Cardiac muscle cell (in vitro differentiated cells and primary cell): ENCODE data around the gene CACNA2D1. TPM values are rescaled to one million over a fixed set of nuclear protein-coding genes. Genes with fewer than 3 reads are reported as not detected.
A peak's percentile ranks its signal among the peaks of the same experiment; 100 is the strongest.

Experiments
- DNase-seq, 2 donors: peaks; one replicate each; pipeline versions ENCODE4 v3.0.0 to v3.0.0-alpha.2; 2010 to 2017; ENCODE audit warnings: low read depth in 1 of 2, low spot score in 1 of 2
- H3K27ac ChIP-seq: fragments of 200-600 bp; sonication (generic); 2 replicates; pipeline ENCODE4 v1.5.1; 2016
- H3K27me3 ChIP-seq: fragments of 200-600 bp; sonication (generic); 2 replicates; pipeline ENCODE4 v1.6.0; 2016; ENCODE audit warnings: control low read depth
- H3K36me3 ChIP-seq: fragments of 200-600 bp; sonication (generic); 2 replicates; pipeline ENCODE4 v1.5.1; 2016; ENCODE audit warnings: control low read depth
- H3K4me1 ChIP-seq: fragments of 200-600 bp; sonication (generic); 2 replicates; pipeline ENCODE4 v1.8.1; 2017; ENCODE audit warnings: low read depth, mild to moderate bottlenecking, mixed run types
- H3K4me3 ChIP-seq: fragments of 200-600 bp; sonication (generic); 2 replicates; pipeline ENCODE4 v1.5.1; 2016; ENCODE audit warnings: mild to moderate bottlenecking
- H3K9me3 ChIP-seq: fragments of 200-600 bp; sonication (generic); 2 replicates; pipeline ENCODE4 v1.5.1; 2017; ENCODE audit warnings: low read depth, mild to moderate bottlenecking, control low read depth
- CTCF ChIP-seq: IDR thresholded peaks from 2 replicates; pipeline ENCODE4 v1.5.1; 2012; ENCODE audit warnings: low read depth, mild to moderate bottlenecking, low read length
- polyA plus RNA-seq: library from polyadenylated mRNA; unstranded; fragments of >200 nt; fragmentation: Nextera tagmentation; extraction: Ambion mirVana; gene quantifications from 2 replicates; pipeline ENCODE4 v1.2.1, GENCODE V29; 2016
- total RNA-seq: library from RNA; depleted of rRNA; stranded (reverse); fragments of >200 nt; gene quantifications from 2 replicates; pipeline ENCODE4 v1.2.3, GENCODE V29; 2016

The CACNA2D1 gene
- total and polyA plus RNA-seq, 2 experiments from 2014 or later: 4.5 to 20.3 TPM

- H3K27me3 ChIP-seq: no peaks in the 10 kb centered on the region
- no peak for TF ChIP-seq CTCF
- peak in 1 of 2 donors; percentile 73 for DNase-seq
- no peaks in the 10 kb centered on the region for H3K4me1 ChIP-seq
- H3K4me3 ChIP-seq: no peak overlapping the region
- H3K27ac ChIP-seq: no peak overlapping the region
- H3K9me3 ChIP-seq: no peaks in the 10 kb centered on the region
- H3K36me3 ChIP-seq: no peaks in the 10 kb centered on the region
Measured at GRCh38 chr7:82057476-82057875, 386.1 kb downstream of the CACNA2D1 start.

DNA sequence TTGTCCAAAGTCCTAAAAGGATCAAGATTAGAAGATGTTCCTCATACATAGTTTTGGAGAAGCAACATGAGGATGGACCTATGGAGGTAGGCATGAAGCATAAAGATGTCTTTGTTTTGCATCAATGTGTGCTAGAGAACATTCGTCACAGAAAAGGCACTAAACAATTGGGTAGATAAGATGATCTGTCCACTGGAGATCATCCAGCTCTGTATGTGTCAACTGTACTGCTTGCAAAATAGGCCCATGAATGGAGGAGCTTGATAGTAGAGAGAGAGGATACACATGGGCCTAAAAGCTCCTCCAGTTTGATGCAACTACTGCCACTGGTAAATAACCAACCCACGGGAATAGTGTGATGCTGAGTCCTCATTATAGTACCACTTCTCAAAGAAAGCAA, 387.3 kb downstream of the CACNA2D1 start:
- no peak overlapping the region for H3K27ac ChIP-seq
- H3K4me3 ChIP-seq: no peak overlapping the region
- TF ChIP-seq CTCF: no peak
- H3K36me3 ChIP-seq: no peaks in the 10 kb centered on the region
- peak in 1 of 2 donors; percentile 71 for DNase-seq
- H3K4me1 ChIP-seq: no peaks in the 10 kb centered on the region
- H3K9me3 ChIP-seq: no peaks in the 10 kb centered on the region
- no peaks in the 10 kb centered on the region for H3K27me3 ChIP-seq

DNA sequence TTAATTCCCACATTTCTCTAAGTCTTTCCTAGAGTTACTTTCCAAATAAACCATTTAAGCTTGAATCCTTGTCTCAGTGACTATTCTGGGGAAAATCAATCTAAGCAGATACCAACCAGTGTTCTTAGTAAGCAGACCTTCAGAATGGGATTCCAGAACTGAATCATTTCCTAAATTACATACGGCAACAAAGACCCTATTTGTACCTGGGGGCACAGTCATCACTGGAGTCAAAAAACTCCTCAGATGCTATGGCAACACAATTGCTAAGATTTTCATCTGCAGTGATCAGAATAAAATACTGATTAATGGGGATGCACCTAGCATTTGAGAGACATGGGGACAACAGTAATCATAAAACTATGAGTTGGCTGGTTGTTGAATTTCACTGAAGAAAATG, 389.0 kb downstream of the CACNA2D1 start:
- no peak for DNase-seq
- no peaks in the 10 kb centered on the region for H3K9me3 ChIP-seq
- H3K27ac ChIP-seq: no peak overlapping the region
- no peak for TF ChIP-seq CTCF
- no peaks in the 10 kb centered on the region for H3K36me3 ChIP-seq
- H3K27me3 ChIP-seq: no peaks in the 10 kb centered on the region
- H3K4me3 ChIP-seq: no peak overlapping the region
- no peaks in the 10 kb centered on the region for H3K4me1 ChIP-seq

- H3K4me1 ChIP-seq: no peaks in the 10 kb centered on the region
- no peaks in the 10 kb centered on the region for H3K27me3 ChIP-seq
- no peak for TF ChIP-seq CTCF
- no peak overlapping the region for H3K4me3 ChIP-seq
- H3K27ac ChIP-seq: no peak overlapping the region
- no peaks in the 10 kb centered on the region for H3K36me3 ChIP-seq
- no peak for DNase-seq
- no peaks in the 10 kb centered on the region for H3K9me3 ChIP-seq
Measured at GRCh38 chr7:82053453-82054032, 390.0 kb downstream of the CACNA2D1 start.

DNA sequence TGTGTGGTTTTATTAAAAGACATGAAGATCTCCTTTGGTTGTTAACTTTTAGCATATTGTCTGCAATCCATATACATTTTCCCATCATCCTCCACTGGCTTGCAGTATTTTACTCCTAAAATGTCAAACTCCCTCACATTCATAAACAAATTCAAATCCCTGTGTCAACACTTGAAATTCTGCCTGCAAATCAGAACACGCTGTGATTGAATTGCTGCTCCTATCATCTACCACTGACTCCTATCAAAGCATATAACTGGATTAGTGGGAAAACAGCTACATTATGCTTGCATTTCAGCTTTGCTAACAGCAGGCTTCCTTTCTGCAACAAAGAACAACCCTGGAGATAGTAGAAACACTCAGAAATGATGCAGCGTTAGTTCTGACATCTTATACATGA, 392.0 kb downstream of the CACNA2D1 start:
- Histone ChIP-seq H3K4me3 (no peak overlapping the region), H3K36me3 (no peaks in the 10 kb centered on the region), H3K4me1 (no peaks in the 10 kb centered on the region), H3K27ac (no peak overlapping the region), H3K27me3 (no peaks in the 10 kb centered on the region), H3K9me3 (no peaks in the 10 kb centered on the region)
- no peak for TF ChIP-seq CTCF
- DNase-seq: peak in 1 of 2 donors; percentile 15
